SJCRH30 (cell line): ENCODE measurements around the gene SFTA2. TPM values are rescaled to one million over a fixed set of nuclear protein-coding genes. Genes with fewer than 3 reads are reported as not detected.

ENCODE experiments used
- DNase-seq, 2 experiments: peaks; one replicate each; pipeline ENCODE4 v3.0.0-alpha.2; 2015 to 2020
- H3K27ac ChIP-seq: fragments of 250-450 bp; sonication (Bioruptor Pico); 2 replicates; pipeline ENCODE4 v1.5.1; 2020; ENCODE audit warnings: mild to moderate bottlenecking, moderate library complexity
- H3K27me3 ChIP-seq: fragments of 250-450 bp; sonication (Bioruptor Pico); 2 replicates; pipeline ENCODE4 v1.5.1; 2020; ENCODE audit warnings: mild to moderate bottlenecking, moderate library complexity
- H3K36me3 ChIP-seq: fragments of 250-450 bp; sonication (Bioruptor Pico); 2 replicates; pipeline ENCODE4 v1.5.1; 2020; ENCODE audit warnings: mild to moderate bottlenecking, moderate library complexity
- H3K4me1 ChIP-seq: fragments of 250-450 bp; sonication (Bioruptor Pico); 2 replicates; pipeline ENCODE4 v1.5.1; 2020; ENCODE audit warnings: mild to moderate bottlenecking, moderate library complexity
- H3K4me3 ChIP-seq: fragments of 250-450 bp; sonication (Bioruptor Pico); 2 replicates; pipeline ENCODE4 v1.5.1; 2020; ENCODE audit warnings: mild to moderate bottlenecking, moderate library complexity
- H3K9me3 ChIP-seq: fragments of 250-450 bp; sonication (Bioruptor Pico); replicated peaks from 2 replicates; pipeline ENCODE4 v1.5.1; 2020; ENCODE audit warnings: mild to moderate bottlenecking, moderate library complexity
- total RNA-seq: library from RNA; depleted of rRNA; stranded (reverse); fragments of >200 nt; shearing (Covaris generic); gene quantifications from 2 replicates; pipeline ENCODE4 v1.2.3, GENCODE V29; 2014; rRNA removed

SFTA2 gene
- total RNA-seq, 1 experiment from 2014 or later, result not detected

- peak in 1 of 2 experiments; percentile 32 for DNase-seq
- H3K9me3 ChIP-seq, result no peaks in the 10 kb centered on the region
- H3K4me1 ChIP-seq, result peaks cover 37% of the 10 kb centered on the region
- H3K36me3 ChIP-seq, result peaks cover 7% of the 10 kb centered on the region
- peak overlapping the region; percentile 94 for H3K27ac ChIP-seq
- peak overlapping the region; percentile 68 for H3K4me3 ChIP-seq
- no peaks in the 10 kb centered on the region for H3K27me3 ChIP-seq
Observed at GRCh38 chr6:30885481-30885998, 46.4 kb downstream of the SFTA2 start.

GRCh38 chr6:30884521-30885480 lies 47.2 kb downstream of the SFTA2 start:
- Histone ChIP-seq H3K4me3 (peak overlapping the region; percentile 68), H3K36me3 (peaks cover 5% of the 10 kb centered on the region), H3K27ac (peak overlapping the region; percentile 94), H3K4me1 (peaks cover 29% of the 10 kb centered on the region), H3K9me3 (no peaks in the 10 kb centered on the region), H3K27me3 (no peaks in the 10 kb centered on the region)
- peak; percentile 57 to 67 for DNase-seq

- Histone ChIP-seq H3K9me3 (no peaks in the 10 kb centered on the region), H3K4me1 (peaks cover 26% of the 10 kb centered on the region), H3K4me3 (peak within 1 kb of the TSS; percentile 68), H3K27me3 (no peaks in the 10 kb centered on the region), H3K36me3 (peaks cover 2% of the 10 kb centered on the region), H3K27ac (peak within 1 kb of the TSS; percentile 94)
- peak; percentile 84 for DNase-seq
Observed at GRCh38 chr6:30883685-30884520, 48.1 kb downstream of the SFTA2 start, which contains the start of gene DDR1. Gene DDR1, plus strand, starts transcription at chr6:30884519. Its CDS starts 4,211 bp downstream, at chr6:30888730.

GRCh38 chr6:30882759-30883684 lies 48.9 kb downstream of the SFTA2 start:
- Histone ChIP-seq H3K27ac (peak overlapping the region; percentile 94), H3K27me3 (no peaks in the 10 kb centered on the region)
- peak; percentile 62 to 70 for DNase-seq

GRCh38 chr6:30882204-30882758 lies 49.7 kb downstream of the SFTA2 start:
- Histone ChIP-seq H3K36me3 (no peaks in the 10 kb centered on the region), H3K9me3 (no peaks in the 10 kb centered on the region), H3K4me1 (peaks cover 26% of the 10 kb centered on the region), H3K4me3 (peak overlapping the region; percentile 68), H3K27ac (peak overlapping the region; percentile 94), H3K27me3 (no peaks in the 10 kb centered on the region)
- peak; percentile 66 to 69 for DNase-seq

More at GRCh38 chr6:30882759-30883684, 48.9 kb downstream of the SFTA2 start:
- Histone ChIP-seq H3K4me3 (peak overlapping the region; percentile 68), H3K4me1 (peaks cover 26% of the 10 kb centered on the region), H3K9me3 (no peaks in the 10 kb centered on the region), H3K36me3 (no peaks in the 10 kb centered on the region; the same call in 1 of the 2 replicates)

GRCh38 chr6:30881392-30882203 lies 50.4 kb downstream of the SFTA2 start:
- H3K36me3 ChIP-seq, result no peaks in the 10 kb centered on the region
- peaks cover 22% of the 10 kb centered on the region for H3K4me1 ChIP-seq
- H3K4me3 ChIP-seq, result peak overlapping the region; percentile 68
- H3K9me3 ChIP-seq, result no peaks in the 10 kb centered on the region
- no peaks in the 10 kb centered on the region for H3K27me3 ChIP-seq
- DNase-seq, result peak; percentile 74 to 80
- peak overlapping the region; percentile 94 for H3K27ac ChIP-seq

Other genes with a start within 250 kb of the SFTA2 start
- gene PPP1R18, start 245.5 kb downstream of the SFTA2 start, total RNA-seq, result 39.4 and 44.3 TPM in 2 replicates
- gene NRM, start 241.2 kb downstream of the SFTA2 start, total RNA-seq, result 25.0 and 29.6 TPM in 2 replicates
- 24.6 and 25.0 TPM in 2 replicates for gene MDC1, start 214.9 kb downstream of the SFTA2 start, total RNA-seq
- 1,652 and 1,704 TPM in 2 replicates for gene TUBB, start 211.8 kb downstream of the SFTA2 start, total RNA-seq
- gene FLOT1, start 189.5 kb downstream of the SFTA2 start, total RNA-seq, result 87.4 and 92.2 TPM in 2 replicates
- gene IER3, start 187.6 kb downstream of the SFTA2 start, total RNA-seq, result 19.9 and 22.1 TPM in 2 replicates
- gene DDR1, start 47.7 kb downstream of the SFTA2 start, total RNA-seq, result 73.2 and 80.9 TPM in 2 replicates
- gene GTF2H4, start 24.0 kb downstream of the SFTA2 start, total RNA-seq, result 15.1 and 24.2 TPM in 2 replicates
- gene VARS2, start 17.9 kb downstream of the SFTA2 start, total RNA-seq, result 21.3 and 23.5 TPM in 2 replicates
- gene MUCL3, start 8.8 kb upstream of the SFTA2 start, total RNA-seq, result not detected in 2 replicates
- not detected in 2 replicates for gene MUC21, start 51.5 kb upstream of the SFTA2 start, total RNA-seq
- not detected in 2 replicates for gene MUC22, start 78.3 kb upstream of the SFTA2 start, total RNA-seq
- 2.3 and 3.4 TPM in 2 replicates for gene C6orf15, start 180.4 kb upstream of the SFTA2 start, total RNA-seq
- gene PSORS1C1, start 182.6 kb upstream of the SFTA2 start, total RNA-seq, result 0.48 and 0.67 TPM in 2 replicates
- 0.06 TPM in 1 of 2 replicates, not detected in the other for gene CDSN, start 188.3 kb upstream of the SFTA2 start, total RNA-seq
- gene PSORS1C2, start 206.9 kb upstream of the SFTA2 start, total RNA-seq, result not detected in 2 replicates
- 21.7 and 26.6 TPM in 2 replicates for gene CCHCR1, start 225.6 kb upstream of the SFTA2 start, total RNA-seq
- 22.7 and 26.8 TPM in 2 replicates for gene TCF19, start 226.4 kb upstream of the SFTA2 start, total RNA-seq
- 2.4 and 5.7 TPM in 2 replicates for gene POU5F1, start 238.5 kb upstream of the SFTA2 start, total RNA-seq